Measurements from ENCODE around the gene RHOC. TPM values are rescaled to one million over a fixed set of nuclear protein-coding genes. Genes with fewer than 3 reads are reported as not detected.
A peak's percentile ranks its signal among the peaks of the same experiment; 100 is the strongest.

RHOC gene
- total RNA-seq (2021; ENCODE audit: unreplicated experiment) (197 TPM), Bru-seq, nascent RNA (percentile 80 among the genes with signal in this experiment), BruChase-seq, experiment 1, labeled RNA remaining after a 2-hour chase (percentile 85 among the genes with signal in this experiment), BruChase-seq, experiment 2, labeled RNA remaining after a 6-hour chase (percentile 91 among the genes with signal in this experiment)
- polyA plus RNA-seq (2012; ENCODE audit: insufficient read length) = 427 TPM
- long read RNA-seq, transcript RHOC-202 (6 exons, 1,418 nt) = minor isoform, 33 of 143 reads
- long read RNA-seq, transcript RHOC-208 (5 exons, 1,355 nt) = major isoform, 58 of 143 reads
- long read RNA-seq, partial matches to known transcripts = 23 of 143 reads
- long read RNA-seq, other reads (novel, unspliced or antisense) = 22 of 143 reads

DNA sequence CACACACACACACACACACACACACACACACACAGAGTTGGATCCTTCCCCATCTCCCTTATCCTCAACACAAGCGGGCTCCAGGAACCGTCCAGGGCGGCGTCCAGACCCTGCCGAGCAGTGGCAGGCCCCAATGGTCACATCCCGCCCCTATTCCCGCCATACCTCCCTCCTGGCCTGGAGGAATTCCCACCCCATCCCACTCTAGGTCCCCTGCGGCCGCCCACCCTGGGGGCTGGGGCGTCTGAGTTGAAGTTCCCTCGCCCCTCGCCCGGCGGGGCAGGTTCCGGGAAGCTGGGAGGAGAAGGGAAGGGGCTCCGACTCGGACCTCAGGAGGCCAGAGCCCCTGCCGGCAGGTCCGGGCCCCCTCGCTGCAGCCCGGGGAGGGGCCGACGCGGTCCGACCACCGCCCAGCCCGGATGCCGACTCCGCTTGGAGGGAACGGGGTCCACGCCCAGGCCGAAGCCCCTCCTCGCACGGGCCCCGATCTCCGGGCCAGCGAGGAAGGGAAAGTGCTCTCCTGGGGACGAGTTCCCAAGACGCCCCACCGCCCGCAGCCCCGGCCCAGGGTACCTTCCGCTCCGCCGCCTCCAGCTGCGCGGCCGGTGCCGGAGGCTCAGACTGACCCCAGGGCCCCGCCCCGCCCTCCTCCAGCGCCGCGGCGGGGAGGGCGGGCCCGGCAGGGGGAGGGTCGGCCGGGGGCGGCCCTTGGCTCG lies at the start of gene RHOC:
TSS of gene RHOC (minus strand) at position 623 of the 716 bp plus-strand sequence. CDS start 3,328 bp downstream, outside the sequence.
- TF ChIP-seq, protein P1, sequence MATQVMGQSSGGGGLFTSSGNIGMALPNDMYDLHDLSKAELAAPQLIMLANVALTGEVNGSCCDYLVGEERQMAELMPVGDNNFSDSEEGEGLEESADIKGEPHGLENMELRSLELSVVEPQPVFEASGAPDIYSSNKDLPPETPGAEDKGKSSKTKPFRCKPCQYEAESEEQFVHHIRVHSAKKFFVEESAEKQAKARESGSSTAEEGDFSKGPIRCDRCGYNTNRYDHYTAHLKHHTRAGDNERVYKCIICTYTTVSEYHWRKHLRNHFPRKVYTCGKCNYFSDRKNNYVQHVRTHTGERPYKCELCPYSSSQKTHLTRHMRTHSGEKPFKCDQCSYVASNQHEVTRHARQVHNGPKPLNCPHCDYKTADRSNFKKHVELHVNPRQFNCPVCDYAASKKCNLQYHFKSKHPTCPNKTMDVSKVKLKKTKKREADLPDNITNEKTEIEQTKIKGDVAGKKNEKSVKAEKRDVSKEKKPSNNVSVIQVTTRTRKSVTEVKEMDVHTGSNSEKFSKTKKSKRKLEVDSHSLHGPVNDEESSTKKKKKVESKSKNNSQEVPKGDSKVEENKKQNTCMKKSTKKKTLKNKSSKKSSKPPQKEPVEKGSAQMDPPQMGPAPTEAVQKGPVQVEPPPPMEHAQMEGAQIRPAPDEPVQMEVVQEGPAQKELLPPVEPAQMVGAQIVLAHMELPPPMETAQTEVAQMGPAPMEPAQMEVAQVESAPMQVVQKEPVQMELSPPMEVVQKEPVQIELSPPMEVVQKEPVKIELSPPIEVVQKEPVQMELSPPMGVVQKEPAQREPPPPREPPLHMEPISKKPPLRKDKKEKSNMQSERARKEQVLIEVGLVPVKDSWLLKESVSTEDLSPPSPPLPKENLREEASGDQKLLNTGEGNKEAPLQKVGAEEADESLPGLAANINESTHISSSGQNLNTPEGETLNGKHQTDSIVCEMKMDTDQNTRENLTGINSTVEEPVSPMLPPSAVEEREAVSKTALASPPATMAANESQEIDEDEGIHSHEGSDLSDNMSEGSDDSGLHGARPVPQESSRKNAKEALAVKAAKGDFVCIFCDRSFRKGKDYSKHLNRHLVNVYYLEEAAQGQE (IDR thresholded peaks at IDR 0.05; ENCODE audit: insufficient read depth in 1 of 2, low read depth in 2 of 2, low read length in 1 of 2) = no peak
- 0 out of 2 replicates have a peak, but pooled peaks have one; percentile 64 for TF ChIP-seq SIN3A (IDR thresholded peaks at IDR 0.05; ENCODE audit: borderline replicate concordance, insufficient read depth, low read depth, low read length)
- DNase-seq (ENCODE audit: low read depth, low spot score) = no peak
- ChIA-PET POLR2A (no interaction called here), CTCF (interaction anchor here (0.6 kb wide), 1 partner anchor 312 kb away, joined by 5 read pairs; no protein-coding TSS in a partner anchor)
- ATAC-seq = peak; percentile 87
- Histone ChIP-seq H3K4me3 (ENCODE audit: low read depth in 2 of 2, low read length in 2 of 2) (peak within 1 kb of the TSS; percentile 76 to 77), H3K27me3 (ENCODE audit: control insufficient read depth, insufficient read depth, low read length) (no peaks in the 10 kb centered on the region), H3K36me3 (ENCODE audit: control insufficient read depth, insufficient read depth, low read length) (peaks cover 2% of the 10 kb centered on the region), H3K4me1 (ENCODE audit: control insufficient read depth, insufficient read depth, low read length) (peaks cover 31% of the 10 kb centered on the region), H3K27ac (ENCODE audit: low read length) (peak within 1 kb of the TSS; percentile 79), H3K9me3 (ENCODE audit: control insufficient read depth, insufficient read depth, low read depth, low read length) (no peaks in the 10 kb centered on the region)
- intact Hi-C loops (cut with micrococcal nuclease; ENCODE audit: unreplicated experiment) (loop anchor here (2.0 kb wide), 1 partner anchor 316 kb away; no protein-coding TSS in a partner anchor), in situ Hi-C loops (cut with HindIII; ENCODE audit: low pct_unique_long_range_greater_than_20kb, low sequenced_read_pairs) (no loop called here)
- BruUV-seq (replicated peaks) = no TSS peak

DNA sequence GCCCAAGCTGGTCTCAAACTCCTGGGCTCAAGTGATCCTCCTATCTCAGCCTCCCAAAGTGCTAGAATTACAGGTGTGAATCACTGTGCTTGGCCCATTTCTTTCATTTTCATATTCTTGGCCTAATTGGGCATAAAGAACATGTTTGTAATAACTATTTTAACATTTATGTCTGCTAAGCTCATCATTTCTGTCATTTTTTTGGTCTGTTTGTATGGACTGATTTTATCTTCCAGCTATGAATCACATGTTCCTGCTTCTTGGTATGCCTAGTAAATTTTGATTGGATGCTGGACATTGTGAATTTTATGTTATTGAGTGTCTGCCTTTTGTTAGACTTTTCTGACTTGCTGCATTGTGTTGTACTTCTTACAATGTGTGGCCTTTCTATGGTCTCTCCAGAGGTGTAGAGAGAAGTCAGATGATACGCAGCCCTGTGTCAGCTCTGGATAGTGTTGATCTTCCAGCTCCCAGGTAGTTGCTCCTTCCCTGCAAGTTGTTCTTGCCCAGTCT lies 47.2 kb upstream of the RHOC start:
- no peak overlapping the region for H3K4me3 ChIP-seq (ENCODE audit: low read depth in 2 of 2, low read length in 2 of 2)
- no peak for DNase-seq (ENCODE audit: low read depth, low spot score)
- H3K9me3 ChIP-seq (ENCODE audit: control insufficient read depth, insufficient read depth, low read depth, low read length) = no peaks in the 10 kb centered on the region
- ChIA-PET CTCF (interaction anchor here (0.9 kb wide), 1 partner anchor 36 kb away, joined by 4 read pairs; no protein-coding TSS in a partner anchor), POLR2A (no interaction called here)
- no TSS peak for BruUV-seq (replicated peaks)
- TF ChIP-seq, protein P2, sequence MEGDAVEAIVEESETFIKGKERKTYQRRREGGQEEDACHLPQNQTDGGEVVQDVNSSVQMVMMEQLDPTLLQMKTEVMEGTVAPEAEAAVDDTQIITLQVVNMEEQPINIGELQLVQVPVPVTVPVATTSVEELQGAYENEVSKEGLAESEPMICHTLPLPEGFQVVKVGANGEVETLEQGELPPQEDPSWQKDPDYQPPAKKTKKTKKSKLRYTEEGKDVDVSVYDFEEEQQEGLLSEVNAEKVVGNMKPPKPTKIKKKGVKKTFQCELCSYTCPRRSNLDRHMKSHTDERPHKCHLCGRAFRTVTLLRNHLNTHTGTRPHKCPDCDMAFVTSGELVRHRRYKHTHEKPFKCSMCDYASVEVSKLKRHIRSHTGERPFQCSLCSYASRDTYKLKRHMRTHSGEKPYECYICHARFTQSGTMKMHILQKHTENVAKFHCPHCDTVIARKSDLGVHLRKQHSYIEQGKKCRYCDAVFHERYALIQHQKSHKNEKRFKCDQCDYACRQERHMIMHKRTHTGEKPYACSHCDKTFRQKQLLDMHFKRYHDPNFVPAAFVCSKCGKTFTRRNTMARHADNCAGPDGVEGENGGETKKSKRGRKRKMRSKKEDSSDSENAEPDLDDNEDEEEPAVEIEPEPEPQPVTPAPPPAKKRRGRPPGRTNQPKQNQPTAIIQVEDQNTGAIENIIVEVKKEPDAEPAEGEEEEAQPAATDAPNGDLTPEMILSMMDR (IDR thresholded peaks at IDR 0.05) = no peak
- no peak for TF ChIP-seq SIN3A (IDR thresholded peaks at IDR 0.05; ENCODE audit: borderline replicate concordance, insufficient read depth, low read depth, low read length)
- no peak for TF ChIP-seq TCF7L2 (IDR thresholded peaks at IDR 0.05; ENCODE audit: low read depth, low read length)
- no peak for TF ChIP-seq POLR2AphosphoS5 (IDR thresholded peaks at IDR 0.05; ENCODE audit: low read depth, low read length)
- TF ChIP-seq, protein P1 (IDR thresholded peaks at IDR 0.05; ENCODE audit: insufficient read depth in 1 of 2, low read depth in 2 of 2, low read length in 1 of 2) = no peak
- no peaks in the 10 kb centered on the region for H3K27me3 ChIP-seq (ENCODE audit: control insufficient read depth, insufficient read depth, low read length)
- ATAC-seq = no peak
- in situ Hi-C loops (cut with HindIII; ENCODE audit: low pct_unique_long_range_greater_than_20kb, low sequenced_read_pairs) = no loop called here
- no peak overlapping the region for H3K27ac ChIP-seq (ENCODE audit: low read length)
- no peaks in the 10 kb centered on the region for H3K36me3 ChIP-seq (ENCODE audit: control insufficient read depth, insufficient read depth, low read length)
- H3K4me1 ChIP-seq (ENCODE audit: control insufficient read depth, insufficient read depth, low read length) = no peaks in the 10 kb centered on the region
- intact Hi-C loops (cut with micrococcal nuclease; ENCODE audit: unreplicated experiment) = no loop called here

Measured in Panc1 (cell line).